Activated CD4-positive, alpha-beta T cell treated with anti-CD3 and anti-CD28 coated beads for 24 hours (primary cell): Measurements from ENCODE around the gene EFCC1.
"Not testable (repeated sequence)": the region's sequence is repeated elsewhere in the genome, so short reads cannot be mapped to it uniquely, and the experiment has no call there.

Experiments
- DNase-seq, 2 donors: peaks; one replicate each; pipeline ENCODE4 v3.0.0-alpha.2; 2020; ENCODE audit warnings: low read depth in 2 of 2

Gene EFCC1

GRCh38 chr3:129077222-129077621, 76.1 kb downstream of the EFCC1 start:
- DNase-seq = no peak

GRCh38 chr3:129078510-129078909, 77.4 kb downstream of the EFCC1 start:
- no peak for DNase-seq

GRCh38 chr3:129081503-129081902, 80.4 kb downstream of the EFCC1 start:
- no peak for DNase-seq

- DNase-seq = no peak
Observed at GRCh38 chr3:129082026-129082425, 80.9 kb downstream of the EFCC1 start.

- no peak for DNase-seq
Observed at GRCh38 chr3:129084501-129084900, 83.4 kb downstream of the EFCC1 start.

GRCh38 chr3:129085165-129085715, 84.1 kb downstream of the EFCC1 start:
- no peak for DNase-seq

- no peak for DNase-seq
Observed at GRCh38 chr3:129085818-129086217, 84.7 kb downstream of the EFCC1 start.

- no peak for DNase-seq
Observed at GRCh38 chr3:129087138-129087702, 86.1 kb downstream of the EFCC1 start.

GRCh38 chr3:129087904-129088303, 86.8 kb downstream of the EFCC1 start:
- not testable (repeated sequence) for DNase-seq

- not testable (repeated sequence) for DNase-seq
Observed at GRCh38 chr3:129088312-129088711, 87.2 kb downstream of the EFCC1 start.
